ENCODE measurements around the gene TAS1R3.
A peak's percentile ranks its signal among the peaks of the same experiment; 100 is the strongest.

The TAS1R3 gene

DNA sequence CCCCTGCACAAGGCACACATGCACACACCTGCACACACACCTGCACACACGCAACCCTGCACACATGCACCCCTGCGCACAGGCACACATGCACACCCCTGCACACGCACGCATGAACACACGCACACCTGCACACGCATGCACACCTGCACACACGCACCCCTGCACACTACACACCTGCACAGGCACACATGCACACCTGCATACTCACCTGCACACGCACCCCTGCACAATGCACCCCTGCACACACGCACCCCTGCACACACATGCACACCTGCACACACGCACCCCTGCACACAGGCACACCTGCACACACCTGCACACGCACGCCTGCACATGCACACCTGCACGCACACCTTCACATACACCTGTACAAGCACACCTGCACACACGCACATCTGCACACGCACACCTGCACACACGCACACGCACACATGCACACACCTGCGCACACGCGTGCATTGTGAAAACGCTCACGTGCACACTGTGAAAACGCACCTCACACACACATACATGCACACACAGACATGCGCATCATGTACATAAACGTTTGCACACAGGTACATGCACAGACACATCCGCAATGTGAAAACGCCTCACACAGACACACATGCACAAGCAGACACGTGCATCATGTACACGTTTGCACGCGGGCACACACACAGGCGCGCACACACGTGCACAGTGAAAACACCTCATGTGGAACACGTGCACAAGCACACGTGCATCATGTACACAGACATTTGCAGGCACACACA lies 9.9 kb downstream of the TAS1R3 start:
- DNase-seq = no peak

- no peak for DNase-seq
These were observed 10.5 kb downstream of the TAS1R3 start for GRCh38 chr1:1341549-1342021.

GRCh38 chr1:1342061-1342562 lies 11.0 kb downstream of the TAS1R3 start:
- no peak for DNase-seq

GRCh38 chr1:1342584-1343115 lies 11.6 kb downstream of the TAS1R3 start:
- no peak for DNase-seq

DNA sequence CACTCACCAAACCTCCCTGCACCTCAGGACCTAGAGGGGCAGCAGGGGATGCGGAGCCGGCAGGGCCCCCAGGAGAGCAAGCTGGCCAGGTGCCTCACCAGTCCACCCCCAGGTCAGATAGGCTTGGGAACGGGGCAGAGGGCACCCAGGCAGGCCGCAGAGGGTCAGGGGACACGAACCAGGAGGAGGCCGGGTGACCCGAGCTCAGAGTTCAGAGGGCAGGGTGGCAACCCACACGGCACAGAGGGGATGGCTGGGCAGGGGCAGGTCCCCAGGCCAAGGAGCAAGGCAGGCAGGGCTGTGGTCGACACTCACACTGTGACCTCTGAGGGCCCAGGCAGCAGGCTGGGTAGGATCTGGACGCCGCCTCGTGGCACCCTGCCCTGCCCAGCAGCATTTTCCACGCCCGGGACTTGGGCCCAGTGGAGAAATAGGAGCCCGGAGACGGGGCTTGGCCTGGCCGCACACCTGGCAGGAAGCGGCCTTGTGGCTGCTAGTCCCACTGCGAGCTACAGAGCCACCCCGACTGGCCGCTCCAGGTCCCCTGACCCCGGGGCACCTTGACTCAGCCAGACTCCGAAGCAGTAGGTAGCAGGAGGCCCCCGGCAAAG lies 12.8 kb downstream of the TAS1R3 start:
- no peak for DNase-seq

DNA sequence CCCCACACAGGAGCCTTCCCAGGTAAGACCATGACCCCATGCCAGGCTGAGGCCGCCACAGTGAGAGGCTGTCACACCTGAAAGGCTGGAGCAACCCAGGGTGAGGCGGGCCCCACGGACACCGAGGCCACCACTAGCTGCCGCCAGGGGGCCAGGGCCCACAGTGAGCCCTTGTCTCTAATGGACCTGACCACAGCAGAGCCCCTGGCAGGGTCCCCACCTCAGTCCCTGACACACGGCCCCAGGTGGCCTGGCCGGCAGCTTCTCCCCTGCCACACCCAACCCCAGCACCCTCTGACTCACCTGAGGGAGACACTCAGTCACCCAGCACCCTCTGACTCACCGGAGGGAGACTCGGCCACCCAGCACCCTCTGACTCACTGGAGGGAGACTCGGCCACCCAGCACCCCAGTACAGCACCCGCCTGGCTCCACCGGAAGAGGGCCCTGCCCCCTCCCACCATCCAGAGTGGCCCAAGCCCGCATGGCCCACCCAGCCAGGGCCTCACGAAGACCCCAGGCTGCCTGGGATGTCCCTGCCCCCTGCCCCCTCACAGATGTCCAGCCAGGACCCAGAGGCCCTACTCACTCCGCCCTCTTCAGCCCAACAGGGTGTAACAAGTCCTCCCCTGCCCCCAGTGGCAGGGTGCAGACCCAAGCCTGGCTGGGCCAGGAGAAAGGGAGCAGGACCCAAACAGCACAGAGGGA lies 13.7 kb downstream of the TAS1R3 start:
- peak; percentile 26 to 30 for DNase-seq

GRCh38 chr1:1345384-1345783 lies 14.3 kb downstream of the TAS1R3 start:
- DNase-seq = no peak

GRCh38 chr1:1345860-1346500 lies 14.9 kb downstream of the TAS1R3 start:
- DNase-seq = no peak

DNA sequence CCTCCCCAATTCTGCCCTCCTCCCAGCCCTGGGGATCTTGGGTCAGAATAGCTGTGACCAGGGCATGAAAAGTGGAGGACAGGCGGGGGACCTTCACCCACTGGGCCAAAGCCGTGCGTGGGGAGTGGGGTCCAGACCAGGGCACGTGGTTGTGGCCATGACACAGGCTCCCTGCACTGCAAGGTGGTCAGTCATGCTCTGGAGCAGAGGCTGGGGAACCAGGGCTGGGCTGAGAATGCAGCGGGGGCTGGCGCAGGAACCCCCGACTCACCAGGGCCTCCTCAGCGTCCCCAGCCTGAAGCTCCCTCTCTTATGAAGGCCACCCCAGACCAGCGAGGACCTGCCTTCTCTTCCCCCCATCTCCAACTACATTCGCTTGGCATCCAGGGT lies 15.4 kb downstream of the TAS1R3 start:
- DNase-seq = no peak

- no peak for DNase-seq
These were observed 16.0 kb downstream of the TAS1R3 start for GRCh38 chr1:1347026-1347595.

DNA sequence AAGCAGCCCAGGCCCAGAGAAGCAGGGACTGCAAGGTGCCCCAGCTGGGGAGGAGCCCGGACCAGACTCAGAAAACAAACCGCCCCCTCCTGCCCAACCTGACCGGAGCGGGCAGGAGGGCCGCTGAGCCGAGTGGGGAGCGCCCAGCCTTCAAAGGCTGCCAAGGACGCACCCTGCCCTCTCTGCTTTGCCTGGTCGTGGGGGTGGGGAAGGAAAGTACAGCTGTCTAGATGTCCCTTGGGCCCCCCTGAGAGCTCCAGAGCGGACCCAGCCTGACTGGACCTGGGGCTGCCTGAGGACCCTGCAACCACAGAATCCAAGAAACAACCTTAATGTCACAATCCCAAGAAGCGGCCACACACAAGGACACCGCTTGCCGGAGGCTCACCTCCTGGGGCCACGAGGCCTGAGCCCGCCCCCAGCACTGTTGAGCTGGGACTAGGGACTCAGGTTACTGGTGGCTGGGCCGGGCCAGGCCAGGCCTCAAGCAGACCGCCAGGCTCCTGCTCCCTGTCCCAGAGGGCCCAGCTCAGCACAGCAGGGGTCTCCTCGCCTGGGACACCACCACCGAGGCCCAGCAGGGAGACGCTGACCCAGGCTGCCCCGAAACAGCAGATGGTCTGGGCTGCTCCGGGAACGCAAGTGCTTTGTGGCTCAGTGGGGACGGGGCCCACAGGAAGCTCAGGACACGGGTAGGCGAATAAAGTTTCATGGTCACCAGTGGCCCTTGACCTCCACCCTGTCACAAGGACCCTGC lies 16.8 kb downstream of the TAS1R3 start:
- no peak for DNase-seq

DNA sequence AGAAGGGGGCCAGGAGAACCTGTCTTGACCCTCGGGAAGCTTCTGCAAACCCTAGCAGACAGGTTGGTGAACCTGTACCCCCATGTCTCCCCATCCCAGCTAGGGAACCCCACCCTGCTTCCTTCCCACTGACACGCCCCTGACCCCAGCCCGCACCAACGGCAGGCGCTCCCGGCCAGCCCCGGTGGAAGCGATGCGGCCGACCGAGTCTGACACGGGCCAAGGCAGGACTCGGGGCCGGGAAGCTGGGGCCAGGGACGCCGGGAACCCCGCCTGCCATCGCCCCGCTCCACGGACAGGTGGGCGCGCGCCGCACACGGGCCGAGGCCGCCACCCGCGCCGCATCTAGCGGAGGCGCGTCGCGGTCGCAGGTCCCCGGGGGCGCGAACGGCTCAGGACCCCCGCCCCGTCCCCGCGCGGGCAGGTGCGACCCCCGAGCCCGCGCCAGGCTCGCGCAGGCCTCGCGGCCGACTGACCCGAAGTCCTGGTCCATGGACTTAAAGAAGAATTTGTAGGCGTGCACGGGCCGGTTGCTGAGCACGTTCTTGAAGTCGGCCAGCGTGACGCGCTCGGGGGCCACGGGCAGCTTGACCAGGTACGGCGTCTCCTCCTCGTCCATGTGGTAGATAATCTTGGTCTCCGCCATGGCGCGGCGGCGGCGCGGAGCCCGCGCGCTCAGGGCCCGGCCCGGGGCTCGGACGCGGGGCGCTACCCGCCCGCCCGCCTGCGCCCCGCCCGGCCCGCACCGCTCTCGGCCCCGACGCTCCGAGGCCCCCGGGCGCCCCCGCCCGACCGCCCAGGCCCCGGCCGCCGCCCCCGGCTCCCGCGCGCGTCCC lies 17.6 kb downstream of the TAS1R3 start:
- no peak for DNase-seq

GRCh38 chr1:1349256-1350012 lies 18.4 kb downstream of the TAS1R3 start, which contains the start of gene DVL1:
DVL1 (minus strand) TSS chr1:1349418; CDS start chr1:1349065, 353 bp downstream.
- no peak for DNase-seq

GRCh38 chr1:1351511-1352427 lies 20.7 kb downstream of the TAS1R3 start:
- DNase-seq = no peak

- DNase-seq = no peak
These were observed 21.8 kb downstream of the TAS1R3 start for GRCh38 chr1:1352786-1353388.

DNA sequence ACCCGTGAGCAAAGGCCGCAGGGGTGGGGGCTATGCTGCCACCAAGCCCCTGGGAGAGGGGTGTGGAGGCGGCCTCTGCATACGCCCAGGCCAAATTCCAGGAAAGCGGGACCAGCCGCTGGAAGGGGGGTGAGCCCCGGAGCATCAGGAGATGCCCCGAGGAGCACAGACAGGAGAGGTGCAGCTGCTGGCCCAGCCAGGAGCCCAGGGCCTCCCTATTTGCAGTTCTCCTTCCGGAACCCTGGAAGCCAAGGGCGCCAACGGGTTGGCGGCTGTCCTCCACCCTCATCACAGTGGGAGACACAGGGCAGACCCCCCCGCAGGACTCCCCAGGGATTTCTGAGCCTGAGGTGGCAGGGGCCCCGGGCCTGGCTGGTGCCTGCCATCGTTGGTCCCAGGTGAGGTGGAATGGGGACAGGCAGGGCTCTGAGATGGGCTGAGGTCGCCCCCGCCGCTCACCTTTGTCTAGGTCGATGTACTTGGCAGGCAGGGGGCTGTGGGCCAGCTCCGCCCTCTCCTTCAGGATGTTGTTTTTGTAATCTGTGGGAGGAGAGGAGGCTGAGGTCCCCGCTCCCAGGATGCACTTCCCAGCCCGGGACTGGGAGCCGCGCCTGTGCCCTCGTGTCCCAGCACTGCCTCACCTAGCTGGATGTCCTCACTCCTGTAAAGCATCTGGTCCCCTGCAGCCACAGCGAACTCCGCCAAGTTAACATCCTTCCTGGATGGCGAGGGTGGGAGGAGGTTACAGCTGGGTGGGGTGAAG lies 22.5 kb downstream of the TAS1R3 start:
- no peak for DNase-seq
